ENCODE data around the gene BCKDHA. TPM values are rescaled to one million over a fixed set of nuclear protein-coding genes. Genes with fewer than 3 reads are reported as not detected.
"Not testable (repeated sequence)": the region's sequence is repeated elsewhere in the genome, so short reads cannot be mapped to it uniquely, and the experiment has no call there.

The BCKDHA gene
- total RNA-seq, 1 donor from 2014 or later, result 19.5 TPM

- intact Hi-C loops (cut with micrococcal nuclease), result no loop called here
These were observed 3.9 kb downstream of the BCKDHA start for GRCh38 chr19:41401483-41401882.

GRCh38 chr19:41402010-41402409 lies 4.4 kb downstream of the BCKDHA start:
- intact Hi-C loops (cut with micrococcal nuclease), result no loop called here

- intact Hi-C loops (cut with micrococcal nuclease), result no loop called here
These were observed 5.8 kb downstream of the BCKDHA start for GRCh38 chr19:41403181-41403970.

GRCh38 chr19:41405776-41406175 lies 8.2 kb downstream of the BCKDHA start:
- intact Hi-C loops (cut with micrococcal nuclease), result no loop called here

- intact Hi-C loops (cut with micrococcal nuclease), result no loop called here
These were observed 9.7 kb downstream of the BCKDHA start for GRCh38 chr19:41407271-41407670.

GRCh38 chr19:41408256-41408655 lies 10.6 kb downstream of the BCKDHA start:
- intact Hi-C loops (cut with micrococcal nuclease), result no loop called here

- intact Hi-C loops (cut with micrococcal nuclease), result not testable (repeated sequence)
These were observed 11.2 kb downstream of the BCKDHA start for GRCh38 chr19:41408846-41409245.

GRCh38 chr19:41409288-41409687 lies 11.7 kb downstream of the BCKDHA start:
- intact Hi-C loops (cut with micrococcal nuclease), result no loop called here

GRCh38 chr19:41410336-41411054 lies 12.9 kb downstream of the BCKDHA start:
- intact Hi-C loops (cut with micrococcal nuclease), result no loop called here

GRCh38 chr19:41411100-41411967 lies 13.7 kb downstream of the BCKDHA start:
- intact Hi-C loops (cut with micrococcal nuclease), result no loop called here

- intact Hi-C loops (cut with micrococcal nuclease), result no loop called here
These were observed 14.3 kb downstream of the BCKDHA start for GRCh38 chr19:41411968-41412265.

GRCh38 chr19:41412953-41413352 lies 15.3 kb downstream of the BCKDHA start:
- intact Hi-C loops (cut with micrococcal nuclease), result no loop called here

- intact Hi-C loops (cut with micrococcal nuclease), result no loop called here
These were observed 16.3 kb downstream of the BCKDHA start for GRCh38 chr19:41413947-41414346.

- intact Hi-C loops (cut with micrococcal nuclease), result no loop called here
These were observed 16.8 kb downstream of the BCKDHA start for GRCh38 chr19:41414461-41414860.

- intact Hi-C loops (cut with micrococcal nuclease), result no loop called here
These were observed 17.5 kb downstream of the BCKDHA start for GRCh38 chr19:41415154-41415571.

GRCh38 chr19:41416194-41416674 lies 18.6 kb downstream of the BCKDHA start:
- intact Hi-C loops (cut with micrococcal nuclease), result no loop called here

- intact Hi-C loops (cut with micrococcal nuclease), result no loop called here
These were observed 22.7 kb downstream of the BCKDHA start for GRCh38 chr19:41420101-41420880.

GRCh38 chr19:41421314-41421713 lies 23.7 kb downstream of the BCKDHA start:
- intact Hi-C loops (cut with micrococcal nuclease), result no loop called here

- intact Hi-C loops (cut with micrococcal nuclease), result no loop called here
These were observed 24.4 kb downstream of the BCKDHA start for GRCh38 chr19:41421973-41422372.

- intact Hi-C loops (cut with micrococcal nuclease), result no loop called here
These were observed 24.8 kb downstream of the BCKDHA start for GRCh38 chr19:41422456-41422855.

- intact Hi-C loops (cut with micrococcal nuclease), result no loop called here
These were observed 25.3 kb downstream of the BCKDHA start for GRCh38 chr19:41422955-41423354.
